Superior temporal gyrus (tissue), 1 donor: Measurements from ENCODE around the gene GRB14.
"Not testable (repeated sequence)": the region's sequence is repeated elsewhere in the genome, so short reads cannot be mapped to it uniquely, and the experiment has no call there.

ENCODE experiments used
- DNase-seq: peaks from one replicate; pipeline ENCODE4 v3.0.0-alpha.2; 2016; ENCODE audit errors: extremely low spot score

The GRB14 gene

GRCh38 chr2:164620873-164621763 is at the start of gene GRB14:
Gene GRB14 (minus strand): TSS chr2:164621482. CDS start chr2:164621309, 173 bp downstream.
- no peak for DNase-seq

- DNase-seq: no peak
Measured at GRCh38 chr2:164669291-164669690, 48.0 kb upstream of the GRB14 start.

- DNase-seq: no peak
Measured at GRCh38 chr2:164667566-164667965, 46.3 kb upstream of the GRB14 start.

- no peak for DNase-seq
Measured at GRCh38 chr2:164664070-164664469, 42.8 kb upstream of the GRB14 start.

GRCh38 chr2:164662868-164663631 is 41.8 kb upstream of the GRB14 start:
- DNase-seq: no peak

- no peak for DNase-seq
Measured at GRCh38 chr2:164662066-164662465, 40.8 kb upstream of the GRB14 start.

GRCh38 chr2:164661349-164661748 is 40.1 kb upstream of the GRB14 start:
- DNase-seq: no peak

- no peak for DNase-seq
Measured at GRCh38 chr2:164657129-164657528, 35.8 kb upstream of the GRB14 start.

GRCh38 chr2:164655750-164656149 is 34.5 kb upstream of the GRB14 start:
- no peak for DNase-seq

- DNase-seq: no peak
Measured at GRCh38 chr2:164655336-164655735, 34.1 kb upstream of the GRB14 start.

- DNase-seq: no peak
Measured at GRCh38 chr2:164651361-164651760, 30.1 kb upstream of the GRB14 start.

- DNase-seq: no peak
Measured at GRCh38 chr2:164644036-164644700, 22.9 kb upstream of the GRB14 start.

- DNase-seq: no peak
Measured at GRCh38 chr2:164642946-164643555, 21.8 kb upstream of the GRB14 start.

GRCh38 chr2:164642268-164642667 is 21.0 kb upstream of the GRB14 start:
- DNase-seq: no peak

- DNase-seq: not testable (repeated sequence)
Measured at GRCh38 chr2:164628319-164628718, 7.0 kb upstream of the GRB14 start.

- no peak for DNase-seq
Measured at GRCh38 chr2:164625378-164625971, 4.2 kb upstream of the GRB14 start.

- no peak for DNase-seq
Measured at GRCh38 chr2:164624316-164624715, 3.0 kb upstream of the GRB14 start.

- no peak for DNase-seq
Measured at GRCh38 chr2:164622338-164623106, 1.2 kb upstream of the GRB14 start.

- no peak for DNase-seq
Measured at GRCh38 chr2:164621764-164622105, 453 bp upstream of the GRB14 start.

- DNase-seq: no peak
Measured at GRCh38 chr2:164620457-164620856, 825 bp downstream of the GRB14 start.

GRCh38 chr2:164617466-164617865 is 3.8 kb downstream of the GRB14 start:
- no peak for DNase-seq
